HCT116 (cell line): Measurements from ENCODE around the gene COPA. TPM values are rescaled to one million over a fixed set of nuclear protein-coding genes. Genes with fewer than 3 reads are reported as not detected.

ENCODE experiments used
- ATAC-seq: fragments of 200-7000 bp; cut with Tn5 transposase; 2 replicates; pipeline ENCODE4 v1.9.1; 2020; ENCODE audit warnings: mild to moderate bottlenecking, moderate library complexity
- BruUV-seq: library from RNA; stranded (reverse); fragments of 400-500 nt; replicated peaks from 2 replicates; lab custom pipeline; 2021; lab: Mats Ljungman, UMichigan
- CTCF ChIA-PET: fragments of 300-600 bp; sonication (Branson Sonifier 250); formaldehyde crosslinking; loops from one replicate; lab custom pipeline; 2021; ENCODE audit warnings: antibody characterized with exemption; lab: Charles Lee
- POLR2A ChIA-PET: fragments of 300-600, 350-600 bp; sonication (Branson Sonifier 250); formaldehyde crosslinking; loops from one replicate; lab custom pipeline; 2021; ENCODE audit warnings: antibody characterized with exemption; lab: Charles Lee
- RAD21 ChIA-PET, 2 experiments: fragments of 300-600 bp; sonication (Branson Sonifier 250); formaldehyde crosslinking; loops; one replicate each; lab custom pipeline; 2023; ENCODE audit warnings: low total read pairs in 2 of 2; ENCODE audit not compliant: uncharacterized antibody in 2 of 2, unreplicated experiment in 2 of 2, low non-redundant PET in 1 of 2; lab: Charles Lee
- DNase-seq: peaks from one replicate; pipeline ENCODE4 v3.0.0-alpha.2; 2010; ENCODE audit warnings: low read depth, low spot score
- H2AFZ ChIP-seq: fragments of 200-600 bp; shearing (Covaris generic), sonication (generic); 2 replicates; pipeline ENCODE4 v1.6.1; 2017; ENCODE audit warnings: low read depth, mixed run types, mixed read lengths, antibody characterized with exemption, low read length; ENCODE audit not compliant: poor library complexity, severe bottlenecking
- H3K27ac ChIP-seq: 2 replicates; pipeline ENCODE4 v1.5.1; 2012; ENCODE audit warnings: low read depth, low read length
- H3K27me3 ChIP-seq: fragments of 200-600 bp; sonication (generic); 2 replicates; pipeline ENCODE4 v1.6.1; 2016; ENCODE audit warnings: mixed run types, low read length, mixed read lengths; ENCODE audit not compliant: insufficient read depth
- H3K36me3 ChIP-seq, 2 experiments: fragments of 200-500 bp in 1 of 2; fragments of 200-600 bp in 1 of 2; sonication (Bioruptor generic) in 1 of 2; sonication (generic) in 1 of 2; 2 replicates each; pipeline versions ENCODE4 v1.5.1 to v1.6.1; 2014 to 2016; ENCODE audit warnings: low read length in 2 of 2, inconsistent platforms in 1 of 2, mixed read lengths in 1 of 2, mixed run types in 1 of 2; ENCODE audit not compliant: insufficient read depth in 2 of 2, control insufficient read depth in 1 of 2
- H3K4me1 ChIP-seq, 2 experiments: fragments of 200-600 bp in 1 of 2; sonication (generic) in 1 of 2; 2 replicates each; pipeline versions ENCODE4 v1.5.1 to v1.6.1; 2012 to 2017; ENCODE audit warnings: low read length in 2 of 2, inconsistent platforms in 1 of 2, mild to moderate bottlenecking in 1 of 2, mixed read lengths in 1 of 2, mixed run types in 1 of 2, moderate library complexity in 1 of 2; ENCODE audit not compliant: insufficient read depth in 2 of 2, control insufficient read depth in 1 of 2
- H3K4me2 ChIP-seq: fragments of 200-600 bp; sonication (generic); 2 replicates; pipeline ENCODE4 v1.6.1; 2017; ENCODE audit warnings: mixed run types, low read length, mixed read lengths
- H3K4me3 ChIP-seq, 2 experiments: fragments of 200-600 bp in 1 of 2; sonication (generic) in 1 of 2; replicated peaks in 1 of 2; 2 replicates each; pipeline ENCODE4 v1.5.1; 2011 to 2016; ENCODE audit warnings: low read length in 2 of 2, control low read depth in 1 of 2, low read depth in 1 of 2, mild to moderate bottlenecking in 1 of 2, mixed read lengths in 1 of 2, mixed run types in 1 of 2
- H3K79me2 ChIP-seq: fragments of 200-600 bp; sonication (generic); 2 replicates; pipeline ENCODE4 v1.6.1; 2017; ENCODE audit warnings: mild to moderate bottlenecking, mixed run types, low read length, moderate library complexity, mixed read lengths; ENCODE audit not compliant: insufficient read depth
- H3K9ac ChIP-seq: fragments of 200-600 bp; sonication (generic); 2 replicates; pipeline ENCODE4 v1.6.1; 2016; ENCODE audit warnings: low read length, mixed read lengths
- H3K9me2 ChIP-seq: fragments of 200-600 bp; sonication (generic), shearing (Covaris generic); 2 replicates; pipeline ENCODE4 v1.6.1; 2017; ENCODE audit warnings: mixed run types, mild to moderate bottlenecking, moderate library complexity; ENCODE audit not compliant: insufficient read depth
- H3K9me3 ChIP-seq, 2 experiments: fragments of 200-500 bp in 1 of 2; fragments of 200-600 bp in 1 of 2; sonication (Bioruptor generic) in 1 of 2; sonication (generic) in 1 of 2; 2 replicates each; pipeline ENCODE4 v1.6.1; 2014 to 2017; ENCODE audit warnings: low read length in 2 of 2, mixed read lengths in 2 of 2, inconsistent platforms in 1 of 2, low read depth in 1 of 2, mild to moderate bottlenecking in 1 of 2, mixed run types in 1 of 2, moderate library complexity in 1 of 2; ENCODE audit not compliant: control insufficient read depth in 1 of 2, insufficient read depth in 1 of 2
- H4K20me1 ChIP-seq: fragments of 200-600 bp; sonication (generic), shearing (Covaris generic); 2 replicates; pipeline ENCODE4 v1.6.1; 2017; ENCODE audit warnings: mixed run types, mild to moderate bottlenecking, moderate library complexity; ENCODE audit not compliant: insufficient read depth
- EGR1 ChIP-seq: IDR thresholded peaks from 2 replicates; pipeline ENCODE4 v1.6.1; 2012; ENCODE audit warnings: low read depth
- ELF1 ChIP-seq: IDR thresholded peaks from 2 replicates; pipeline ENCODE4 v1.6.1; 2012; ENCODE audit warnings: low read depth, borderline replicate concordance
- POLR2AphosphoS5 ChIP-seq: IDR thresholded peaks from 2 replicates; pipeline ENCODE4 v1.6.1; 2011; ENCODE audit warnings: mild to moderate bottlenecking, low read depth, low read length, moderate library complexity
- SIN3A ChIP-seq: IDR thresholded peaks from 2 replicates; pipeline ENCODE4 v1.6.1; 2012; ENCODE audit warnings: low read depth
- intact Hi-C: fragments of 100-400 bp; cut with micrococcal nuclease; formaldehyde crosslinking; loops from 2 replicates; pipeline ENCODE4 v1.10.0; 2022
- total RNA-seq: library from RNA; stranded (reverse); gene quantifications from one replicate; pipeline ENCODE4 v1.2.1, GENCODE V29; 2021; ENCODE audit not compliant: unreplicated experiment
- TF ChIP-seq, protein P1 (sequence below), 3 experiments: fragments of 200-600 bp in 1 of 3; sonication (generic) in 1 of 3; IDR thresholded peaks in 2 of 3; conservative IDR thresholded peaks in 1 of 3; 2 replicates each; pipeline ENCODE4 v1.5.1; 2012 to 2017; ENCODE audit warnings: low read depth in 2 of 3, low read length in 2 of 3, antibody characterized with exemption in 1 of 3, borderline replicate concordance in 1 of 3, control low read depth in 1 of 3, mild to moderate bottlenecking in 1 of 3, mixed read lengths in 1 of 3, mixed run types in 1 of 3, moderate library complexity in 1 of 3; ENCODE audit not compliant: insufficient read depth in 1 of 3
- TF ChIP-seq, protein P2 (sequence below): IDR thresholded peaks from 2 replicates; pipeline ENCODE4 v1.6.1; 2012; ENCODE audit warnings: low read depth
- TF ChIP-seq, protein P3 (sequence below): IDR thresholded peaks from 2 replicates; pipeline ENCODE4 v1.6.1; 2012

The COPA gene
- total RNA-seq, 1 experiment from 2014 or later, result 132 TPM

DNA sequence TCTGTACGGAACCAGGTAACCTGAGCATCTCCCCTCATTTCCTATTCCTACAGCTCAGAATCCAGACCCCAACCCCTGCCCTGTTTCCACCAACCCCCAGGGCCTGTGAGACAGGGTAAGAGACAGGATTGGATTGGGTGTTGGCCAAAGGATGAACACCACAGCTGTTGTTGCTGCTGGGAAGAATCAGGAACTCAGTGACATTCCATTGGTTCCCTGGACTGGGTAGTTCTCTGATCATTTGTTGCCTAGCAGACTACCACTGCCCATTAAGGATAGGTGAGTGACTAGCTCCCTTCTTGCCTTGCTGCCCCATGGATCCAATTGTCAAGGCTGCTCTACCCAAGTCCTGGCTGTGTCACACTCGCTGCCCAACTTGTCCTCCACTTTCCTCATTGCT lies 10.2 kb upstream of the COPA start:
- ATAC-seq, result no peak
- CTCF ChIA-PET, result interaction anchor here (0.7 to 3.1 kb wide), 3 partner anchors 63 to 160 kb away, joined by 3 to 21 read pairs (median 4); no protein-coding TSS in a partner anchor
- intact Hi-C loops, result no loop called here

More for the DNA sequence above, 10.2 kb upstream of the COPA start:
- peaks cover 41 to 58% of the 10 kb centered on the region in 2 experiments; a peak in 3 of 4 replicates for H3K36me3 ChIP-seq
- ChIA-PET RAD21 (no interaction called here), POLR2A (interaction anchor here (0.6 kb wide), 1 partner anchor 35 kb away, joined by 3 read pairs; no protein-coding TSS in a partner anchor)
- H3K9ac ChIP-seq, result no peak overlapping the region
- H4K20me1 ChIP-seq, result no peaks in the 10 kb centered on the region
- H3K27me3 ChIP-seq, result no peaks in the 10 kb centered on the region
- no peak overlapping the region for H3K27ac ChIP-seq
- H3K79me2 ChIP-seq, result no peaks in the 10 kb centered on the region
- no peaks in the 10 kb centered on the region for H3K4me1 ChIP-seq
- H3K9me3 ChIP-seq, result no peaks in the 10 kb centered on the region
- no peak for DNase-seq
- TF ChIP-seq, protein P1, sequence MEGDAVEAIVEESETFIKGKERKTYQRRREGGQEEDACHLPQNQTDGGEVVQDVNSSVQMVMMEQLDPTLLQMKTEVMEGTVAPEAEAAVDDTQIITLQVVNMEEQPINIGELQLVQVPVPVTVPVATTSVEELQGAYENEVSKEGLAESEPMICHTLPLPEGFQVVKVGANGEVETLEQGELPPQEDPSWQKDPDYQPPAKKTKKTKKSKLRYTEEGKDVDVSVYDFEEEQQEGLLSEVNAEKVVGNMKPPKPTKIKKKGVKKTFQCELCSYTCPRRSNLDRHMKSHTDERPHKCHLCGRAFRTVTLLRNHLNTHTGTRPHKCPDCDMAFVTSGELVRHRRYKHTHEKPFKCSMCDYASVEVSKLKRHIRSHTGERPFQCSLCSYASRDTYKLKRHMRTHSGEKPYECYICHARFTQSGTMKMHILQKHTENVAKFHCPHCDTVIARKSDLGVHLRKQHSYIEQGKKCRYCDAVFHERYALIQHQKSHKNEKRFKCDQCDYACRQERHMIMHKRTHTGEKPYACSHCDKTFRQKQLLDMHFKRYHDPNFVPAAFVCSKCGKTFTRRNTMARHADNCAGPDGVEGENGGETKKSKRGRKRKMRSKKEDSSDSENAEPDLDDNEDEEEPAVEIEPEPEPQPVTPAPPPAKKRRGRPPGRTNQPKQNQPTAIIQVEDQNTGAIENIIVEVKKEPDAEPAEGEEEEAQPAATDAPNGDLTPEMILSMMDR (IDR thresholded peaks at IDR 0.05 in 2 of 3, conservative IDR thresholded peaks at IDR 0.05 in 1 of 3; ENCODE audit: borderline replicate concordance in 1 of 3, insufficient read depth in 1 of 3, low read depth in 2 of 3, low read length in 2 of 3), result no peak
- TF ChIP-seq, protein P2, sequence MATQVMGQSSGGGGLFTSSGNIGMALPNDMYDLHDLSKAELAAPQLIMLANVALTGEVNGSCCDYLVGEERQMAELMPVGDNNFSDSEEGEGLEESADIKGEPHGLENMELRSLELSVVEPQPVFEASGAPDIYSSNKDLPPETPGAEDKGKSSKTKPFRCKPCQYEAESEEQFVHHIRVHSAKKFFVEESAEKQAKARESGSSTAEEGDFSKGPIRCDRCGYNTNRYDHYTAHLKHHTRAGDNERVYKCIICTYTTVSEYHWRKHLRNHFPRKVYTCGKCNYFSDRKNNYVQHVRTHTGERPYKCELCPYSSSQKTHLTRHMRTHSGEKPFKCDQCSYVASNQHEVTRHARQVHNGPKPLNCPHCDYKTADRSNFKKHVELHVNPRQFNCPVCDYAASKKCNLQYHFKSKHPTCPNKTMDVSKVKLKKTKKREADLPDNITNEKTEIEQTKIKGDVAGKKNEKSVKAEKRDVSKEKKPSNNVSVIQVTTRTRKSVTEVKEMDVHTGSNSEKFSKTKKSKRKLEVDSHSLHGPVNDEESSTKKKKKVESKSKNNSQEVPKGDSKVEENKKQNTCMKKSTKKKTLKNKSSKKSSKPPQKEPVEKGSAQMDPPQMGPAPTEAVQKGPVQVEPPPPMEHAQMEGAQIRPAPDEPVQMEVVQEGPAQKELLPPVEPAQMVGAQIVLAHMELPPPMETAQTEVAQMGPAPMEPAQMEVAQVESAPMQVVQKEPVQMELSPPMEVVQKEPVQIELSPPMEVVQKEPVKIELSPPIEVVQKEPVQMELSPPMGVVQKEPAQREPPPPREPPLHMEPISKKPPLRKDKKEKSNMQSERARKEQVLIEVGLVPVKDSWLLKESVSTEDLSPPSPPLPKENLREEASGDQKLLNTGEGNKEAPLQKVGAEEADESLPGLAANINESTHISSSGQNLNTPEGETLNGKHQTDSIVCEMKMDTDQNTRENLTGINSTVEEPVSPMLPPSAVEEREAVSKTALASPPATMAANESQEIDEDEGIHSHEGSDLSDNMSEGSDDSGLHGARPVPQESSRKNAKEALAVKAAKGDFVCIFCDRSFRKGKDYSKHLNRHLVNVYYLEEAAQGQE, result no peak
- TF ChIP-seq, protein P3, sequence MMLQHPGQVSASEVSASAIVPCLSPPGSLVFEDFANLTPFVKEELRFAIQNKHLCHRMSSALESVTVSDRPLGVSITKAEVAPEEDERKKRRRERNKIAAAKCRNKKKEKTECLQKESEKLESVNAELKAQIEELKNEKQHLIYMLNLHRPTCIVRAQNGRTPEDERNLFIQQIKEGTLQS, result no peak
- TF ChIP-seq POLR2AphosphoS5 (no peak), EGR1 (no peak), SIN3A (no peak), ELF1 (no peak)
- H3K9me2 ChIP-seq, result no peaks in the 10 kb centered on the region
- no peak overlapping the region for H2AFZ ChIP-seq
- BruUV-seq, result no TSS peak
- H3K4me3 ChIP-seq, result no peak overlapping the region
- no peak overlapping the region for H3K4me2 ChIP-seq
